Measurements from ENCODE around the gene PKD1L1.

DNA sequence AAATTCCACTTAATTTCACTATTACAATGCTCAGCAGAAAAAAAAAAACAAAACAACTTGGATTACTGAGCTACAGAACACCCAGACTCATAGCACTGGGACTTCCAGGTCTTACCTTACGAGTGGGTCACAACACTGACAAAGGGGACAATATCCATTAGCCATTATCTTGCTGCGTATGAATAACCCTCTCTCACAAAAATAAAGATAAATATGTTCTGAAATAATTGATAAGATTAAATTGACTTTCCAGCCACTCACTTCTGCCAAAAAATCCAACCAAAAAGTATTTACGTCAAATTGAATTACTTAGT, 128.7 kb downstream of the PKD1L1 start:
- TF ChIP-seq, protein P1, sequence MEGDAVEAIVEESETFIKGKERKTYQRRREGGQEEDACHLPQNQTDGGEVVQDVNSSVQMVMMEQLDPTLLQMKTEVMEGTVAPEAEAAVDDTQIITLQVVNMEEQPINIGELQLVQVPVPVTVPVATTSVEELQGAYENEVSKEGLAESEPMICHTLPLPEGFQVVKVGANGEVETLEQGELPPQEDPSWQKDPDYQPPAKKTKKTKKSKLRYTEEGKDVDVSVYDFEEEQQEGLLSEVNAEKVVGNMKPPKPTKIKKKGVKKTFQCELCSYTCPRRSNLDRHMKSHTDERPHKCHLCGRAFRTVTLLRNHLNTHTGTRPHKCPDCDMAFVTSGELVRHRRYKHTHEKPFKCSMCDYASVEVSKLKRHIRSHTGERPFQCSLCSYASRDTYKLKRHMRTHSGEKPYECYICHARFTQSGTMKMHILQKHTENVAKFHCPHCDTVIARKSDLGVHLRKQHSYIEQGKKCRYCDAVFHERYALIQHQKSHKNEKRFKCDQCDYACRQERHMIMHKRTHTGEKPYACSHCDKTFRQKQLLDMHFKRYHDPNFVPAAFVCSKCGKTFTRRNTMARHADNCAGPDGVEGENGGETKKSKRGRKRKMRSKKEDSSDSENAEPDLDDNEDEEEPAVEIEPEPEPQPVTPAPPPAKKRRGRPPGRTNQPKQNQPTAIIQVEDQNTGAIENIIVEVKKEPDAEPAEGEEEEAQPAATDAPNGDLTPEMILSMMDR (IDR thresholded peaks at IDR 0.05), result no peak
- TF ChIP-seq EP300 (IDR thresholded peaks at IDR 0.05; ENCODE audit: borderline replicate concordance in 1 of 2, low read depth in 1 of 2, low read length in 1 of 2), result no peak
- no peak for TF ChIP-seq JUND (IDR thresholded peaks at IDR 0.05)
- no peak for TF ChIP-seq USF2 (IDR thresholded peaks at IDR 0.05; ENCODE audit: borderline replicate concordance, low read depth, low read length)

Measured in SK-N-SH (cell line).